ENCODE measurements around the gene SMYD3.

GRCh38 chr1:246350745-246351144, 156.3 kb downstream of the SMYD3 start:
- no peak for TF ChIP-seq POLR2A (IDR thresholded peaks at IDR 0.05)
- no peak for TF ChIP-seq CTCF (IDR thresholded peaks at IDR 0.05)
